HCT116 (cell line): ENCODE data around the gene APOE.

ENCODE experiments used
- ATF3 ChIP-seq: IDR thresholded peaks from 2 replicates; pipeline ENCODE4 v1.6.1; 2012
- CTCF ChIP-seq, 3 experiments: fragments of 200-600 bp in 1 of 3; sonication (generic) in 1 of 3; IDR thresholded peaks in 2 of 3; conservative IDR thresholded peaks in 1 of 3; 2 replicates each; pipeline ENCODE4 v1.5.1; 2012 to 2017; ENCODE audit warnings: low read depth in 2 of 3, low read length in 2 of 3, antibody characterized with exemption in 1 of 3, borderline replicate concordance in 1 of 3, control low read depth in 1 of 3, mild to moderate bottlenecking in 1 of 3, mixed read lengths in 1 of 3, mixed run types in 1 of 3, moderate library complexity in 1 of 3; ENCODE audit not compliant: insufficient read depth in 1 of 3
- EZH2 ChIP-seq: fragments of 200-600 bp; sonication (generic); IDR thresholded peaks from 2 replicates; pipeline ENCODE4 v1.6.1; 2017; ENCODE audit warnings: antibody characterized with exemption, mixed run types
- JUND ChIP-seq: IDR thresholded peaks from 2 replicates; pipeline ENCODE4 v1.6.1; 2012
- MAX ChIP-seq: IDR thresholded peaks from 2 replicates; pipeline ENCODE4 v1.6.1; 2012
- POLR2A ChIP-seq: IDR thresholded peaks from 2 replicates; pipeline ENCODE4 v1.7.0; 2011; ENCODE audit warnings: borderline replicate concordance; ENCODE audit not compliant: insufficient read depth, insufficient read length; ENCODE audit errors: extremely low read depth
- POLR2AphosphoS5 ChIP-seq: IDR thresholded peaks from 2 replicates; pipeline ENCODE4 v1.6.1; 2011; ENCODE audit warnings: mild to moderate bottlenecking, low read depth, low read length, moderate library complexity
- RAD21 ChIP-seq: IDR thresholded peaks from 2 replicates; pipeline ENCODE4 v1.6.1; 2012; ENCODE audit warnings: low read depth, mild to moderate bottlenecking
- REST ChIP-seq: IDR thresholded peaks from 2 replicates; pipeline ENCODE4 v1.6.1; 2012; ENCODE audit warnings: low read depth
- SP1 ChIP-seq: IDR thresholded peaks from 2 replicates; pipeline ENCODE4 v1.6.1; 2012; ENCODE audit warnings: low read depth
- TCF7L2 ChIP-seq: IDR thresholded peaks from 2 replicates; pipeline ENCODE4 v1.7.0; 2011; ENCODE audit warnings: borderline replicate concordance, inconsistent platforms; ENCODE audit not compliant: insufficient read depth, insufficient read length; ENCODE audit errors: extremely low read depth
- YY1 ChIP-seq: IDR thresholded peaks from 2 replicates; pipeline ENCODE4 v1.6.1; 2011; ENCODE audit warnings: low read length, low read depth, moderate library complexity, mild to moderate bottlenecking; ENCODE audit not compliant: insufficient replicate concordance; ENCODE audit errors: extremely low read depth
- ZFX ChIP-seq: fragments of 450-650 bp; IDR thresholded peaks from 2 replicates; pipeline ENCODE4 v1.6.1; 2017

GRCh38 chr19:44857837-44858236, 47.8 kb upstream of the APOE start:
- TF ChIP-seq CTCF (IDR thresholded peaks at IDR 0.05 in 2 of 3, conservative IDR thresholded peaks at IDR 0.05 in 1 of 3; ENCODE audit: borderline replicate concordance in 1 of 3, insufficient read depth in 1 of 3, low read depth in 2 of 3, low read length in 2 of 3) (no peak), JUND (no peak), MAX (no peak), ZFX (no peak), YY1 (no peak), TCF7L2 (no peak), RAD21 (no peak), ATF3 (no peak), POLR2A (no peak), EZH2 (no peak), REST (no peak), SP1 (no peak), POLR2AphosphoS5 (no peak)
